HEK293T (cell line): ENCODE measurements around the gene TCF19.

ENCODE experiments used
- CTCF ChIA-PET: fragments of 350-600 bp; formaldehyde crosslinking; extraction: SDS; loops from one replicate; lab custom pipeline; 2021; ENCODE audit warnings: antibody characterized with exemption, inconsistent platforms; lab: Yijun Ruan, JAX
- POLR2A ChIA-PET: fragments of 350-600 bp; formaldehyde crosslinking; extraction: SDS; loops from one replicate; lab custom pipeline; 2020; ENCODE audit warnings: antibody characterized with exemption, inconsistent platforms; lab: Yijun Ruan, JAX
- DNase-seq: peaks from one replicate; pipeline ENCODE4 v3.0.0; 2012; ENCODE audit warnings: mixed read lengths; ENCODE audit errors: extremely low spot score
- ARNT ChIP-seq: fragments of 450-650 bp; IDR thresholded peaks from 2 replicates; pipeline ENCODE4 v1.6.1; 2017; ENCODE audit warnings: mild to moderate bottlenecking
- BHLHE40 ChIP-seq: fragments of 450-650 bp; IDR thresholded peaks from 2 replicates; pipeline ENCODE4 v1.6.1; 2016; ENCODE audit warnings: mild to moderate bottlenecking, moderate library complexity, borderline replicate concordance
- CTBP1 ChIP-seq: fragments of 450-650 bp; IDR thresholded peaks from 2 replicates; pipeline ENCODE4 v1.6.1; 2016; ENCODE audit warnings: borderline replicate concordance
- ELF4 ChIP-seq: fragments of 450-650 bp; IDR thresholded peaks from 2 replicates; pipeline ENCODE4 v1.6.1; 2017; ENCODE audit warnings: antibody characterized with exemption
- FOXA1 ChIP-seq: fragments of 450-650 bp; IDR thresholded peaks from 2 replicates; pipeline ENCODE4 v1.6.1; 2016; ENCODE audit warnings: mild to moderate bottlenecking
- FOXK2 ChIP-seq: fragments of 450-650 bp; IDR thresholded peaks from 2 replicates; pipeline ENCODE4 v1.6.1; 2016; ENCODE audit warnings: mild to moderate bottlenecking
- FOXM1 ChIP-seq: fragments of 450-650 bp; IDR thresholded peaks from 2 replicates; pipeline ENCODE4 v1.6.1; 2017; ENCODE audit warnings: mild to moderate bottlenecking, borderline replicate concordance
- HDGF ChIP-seq: fragments of 450-650 bp; IDR thresholded peaks from 2 replicates; pipeline ENCODE4 v1.6.1; 2017; ENCODE audit warnings: antibody characterized with exemption, borderline replicate concordance
- L3MBTL2 ChIP-seq: fragments of 450-650 bp; conservative IDR thresholded peaks from 2 replicates; pipeline ENCODE4 v1.6.1; 2016; ENCODE audit warnings: mild to moderate bottlenecking
- LEF1 ChIP-seq: fragments of 450-650 bp; IDR thresholded peaks from 2 replicates; pipeline ENCODE4 v1.6.1; 2017; ENCODE audit warnings: mild to moderate bottlenecking, borderline replicate concordance
- NFRKB ChIP-seq: fragments of 450-650 bp; IDR thresholded peaks from 2 replicates; pipeline ENCODE4 v1.6.1; 2016; ENCODE audit warnings: mild to moderate bottlenecking, moderate library complexity
- PKNOX1 ChIP-seq: fragments of 450-650 bp; IDR thresholded peaks from 2 replicates; pipeline ENCODE4 v1.6.1; 2016
- SP1 ChIP-seq: fragments of 450-650 bp; IDR thresholded peaks from 2 replicates; pipeline ENCODE4 v1.6.1; 2017
- SUZ12 ChIP-seq: fragments of 450-650 bp; IDR thresholded peaks from 2 replicates; pipeline ENCODE4 v1.6.1; 2016; ENCODE audit warnings: mild to moderate bottlenecking
- TARDBP ChIP-seq: fragments of 450-650 bp; IDR thresholded peaks from 2 replicates; pipeline ENCODE4 v1.6.1; 2016
- ZNF384 ChIP-seq: fragments of 450-650 bp; IDR thresholded peaks from 2 replicates; pipeline ENCODE4 v1.6.1; 2016

TCF19 gene

GRCh38 chr6:31114970-31115849 is 43.2 kb upstream of the TCF19 start:
- ChIA-PET POLR2A (interaction anchor here (1.1 to 1.3 kb wide), 2 partner anchors 13 to 43 kb away, joined by 3 read pairs; partner anchors contain the start of gene TCF19), CTCF (interaction anchor here (1.0 to 2.5 kb wide), 8 partner anchors 12 to 173 kb away, joined by 3 to 11 read pairs (median 4); no protein-coding TSS in a partner anchor)
- DNase-seq, result no peak
- no peak for TF ChIP-seq TARDBP
- TF ChIP-seq SP1, result no peak
- no peak for TF ChIP-seq CTBP1
- no peak for TF ChIP-seq FOXA1
- no peak for TF ChIP-seq ELF4
- TF ChIP-seq ZNF384, result no peak
- no peak for TF ChIP-seq BHLHE40
- no peak for TF ChIP-seq ARNT
- TF ChIP-seq NFRKB, result no peak
- TF ChIP-seq HDGF, result no peak
- TF ChIP-seq L3MBTL2, result no peak
- TF ChIP-seq FOXK2, result no peak
- no peak for TF ChIP-seq FOXM1
- TF ChIP-seq SUZ12, result no peak
- no peak for TF ChIP-seq LEF1
- TF ChIP-seq PKNOX1, result no peak

- TF ChIP-seq PKNOX1, result no peak
- TF ChIP-seq FOXM1, result no peak
- no peak for TF ChIP-seq FOXK2
- TF ChIP-seq L3MBTL2, result no peak
- no peak for TF ChIP-seq CTBP1
- TF ChIP-seq SUZ12, result no peak
- no peak for TF ChIP-seq FOXA1
- TF ChIP-seq NFRKB, result no peak
- no peak for TF ChIP-seq ARNT
- TF ChIP-seq LEF1, result no peak
- no peak for TF ChIP-seq TARDBP
- TF ChIP-seq SP1, result no peak
- TF ChIP-seq BHLHE40, result no peak
- TF ChIP-seq ELF4, result no peak
- TF ChIP-seq HDGF, result no peak
- no peak for TF ChIP-seq ZNF384
- POLR2A ChIA-PET, result interaction anchor here (1.3 kb wide), 1 partner anchor 42 kb away, joined by 3 read pairs; the partner anchor contains the start of gene TCF19
- no peak for DNase-seq
- CTCF ChIA-PET, result interaction anchor here (1.0 to 2.5 kb wide), 4 partner anchors 11 to 29 kb away, joined by 4 to 11 read pairs (median 6); no protein-coding TSS in a partner anchor
Observed at GRCh38 chr6:31115941-31116560, 42.3 kb upstream of the TCF19 start.

DNA sequence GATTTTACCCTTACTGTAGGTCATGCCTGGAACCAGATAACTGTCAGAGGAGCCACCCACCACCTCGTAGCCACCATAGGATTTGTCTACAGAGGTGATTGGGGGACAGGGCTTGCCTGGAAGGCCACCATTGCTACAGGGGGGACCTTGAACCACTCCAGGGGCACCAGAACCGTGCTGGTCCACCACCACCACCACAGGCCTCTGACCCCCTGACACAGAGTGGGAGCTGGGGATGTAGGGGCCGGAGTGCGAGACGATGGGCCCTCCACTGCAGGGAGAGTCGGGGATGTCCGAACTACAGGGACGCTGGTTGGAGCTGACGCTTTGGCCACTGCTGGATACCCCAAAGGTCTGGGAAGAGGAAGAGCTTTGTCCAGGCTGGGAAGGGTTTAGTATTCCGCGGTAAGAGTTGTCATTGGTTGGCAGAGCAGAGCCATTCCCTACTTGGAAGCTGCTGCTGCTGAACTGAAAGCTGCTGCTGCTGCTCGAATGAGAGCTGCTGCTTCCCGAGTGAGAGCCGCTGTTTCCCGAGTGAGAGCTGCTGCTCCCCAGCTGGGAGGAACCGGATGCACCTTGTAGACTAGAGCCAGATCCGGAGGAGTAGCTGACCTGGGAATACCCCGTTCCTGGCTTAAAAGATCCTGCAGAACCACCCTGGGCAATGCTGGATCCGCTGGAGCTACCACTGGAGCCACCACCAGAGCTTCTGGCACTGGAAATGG is 41.6 kb upstream of the TCF19 start:
- TF ChIP-seq TARDBP, result no peak
- no peak for TF ChIP-seq L3MBTL2
- TF ChIP-seq FOXK2, result no peak
- TF ChIP-seq NFRKB, result no peak
- TF ChIP-seq ELF4, result no peak
- no peak for DNase-seq
- CTCF ChIA-PET, result interaction anchor here (2.0 to 2.5 kb wide), 2 partner anchors 10 to 12 kb away, joined by 7 to 11 read pairs; no protein-coding TSS in a partner anchor
- POLR2A ChIA-PET, result interaction anchor here (1.3 kb wide), 1 partner anchor 41 kb away, joined by 3 read pairs; the partner anchor contains the start of gene TCF19

GRCh38 chr6:31118178-31118577 is 40.2 kb upstream of the TCF19 start:
- no peak for DNase-seq
- POLR2A ChIA-PET, result interaction anchor here (1.3 kb wide), 1 partner anchor 41 kb away, joined by 3 read pairs; no protein-coding TSS in a partner anchor
- CTCF ChIA-PET, result interaction anchor here (0.6 to 2.5 kb wide), 2 partner anchors 10 to 11 kb away, joined by 4 to 11 read pairs; no protein-coding TSS in a partner anchor
- TF ChIP-seq ARNT, result no peak
- no peak for TF ChIP-seq PKNOX1
- TF ChIP-seq ZNF384, result no peak
- no peak for TF ChIP-seq FOXK2
- TF ChIP-seq SP1, result no peak
- no peak for TF ChIP-seq NFRKB
- no peak for TF ChIP-seq LEF1
- TF ChIP-seq FOXM1, result no peak
- TF ChIP-seq HDGF, result no peak
- no peak for TF ChIP-seq ELF4
- TF ChIP-seq TARDBP, result no peak
- no peak for TF ChIP-seq FOXA1
- no peak for TF ChIP-seq BHLHE40
- TF ChIP-seq CTBP1, result no peak
- no peak for TF ChIP-seq SUZ12
- TF ChIP-seq L3MBTL2, result no peak

GRCh38 chr6:31120151-31120915 is 38.1 kb upstream of the TCF19 start, which contains the start of gene CDSN:
Gene CDSN (minus strand): TSS chr6:31120446. CDS start chr6:31120419, 27 bp downstream.
- TF ChIP-seq FOXA1 (no peak), LEF1 (no peak), NFRKB (no peak), TARDBP (no peak), CTBP1 (no peak), ELF4 (no peak), FOXM1 (no peak), ZNF384 (no peak), SP1 (no peak), HDGF (no peak), BHLHE40 (no peak), PKNOX1 (no peak), SUZ12 (no peak)
- ChIA-PET CTCF (no interaction called here), POLR2A (no interaction called here)
- DNase-seq, result no peak
